Panc1 (cell line): ENCODE measurements around the gene FGFR4. TPM values are rescaled to one million over a fixed set of nuclear protein-coding genes. Genes with fewer than 3 reads are reported as not detected.

Source experiments
- ATAC-seq: fragments of 200-7000 bp; cut with Tn5 transposase; 2 replicates; pipeline ENCODE4 v1.9.1; 2020; ENCODE audit warnings: mild to moderate bottlenecking, moderate library complexity
- BruUV-seq: library from RNA; stranded (reverse); fragments of 400-500 nt; replicated peaks from 2 replicates; lab custom pipeline; 2021; lab: Mats Ljungman, UMichigan
- CTCF ChIA-PET: fragments of 300-600 bp; sonication (Branson Sonifier 250); formaldehyde crosslinking; loops from one replicate; lab custom pipeline; 2022; ENCODE audit warnings: antibody characterized with exemption; lab: Charles Lee
- POLR2A ChIA-PET: fragments of 300-600 bp; sonication (Branson Sonifier 250); formaldehyde crosslinking; loops from one replicate; lab custom pipeline; 2022; ENCODE audit warnings: antibody characterized with exemption; lab: Charles Lee
- DNase-seq: peaks from one replicate; pipeline ENCODE4 v3.0.0-alpha.2; 2010; ENCODE audit warnings: low read depth, low spot score
- H3K27ac ChIP-seq: 2 replicates; pipeline ENCODE4 v1.5.1; 2011; ENCODE audit warnings: mild to moderate bottlenecking, low read length, inconsistent platforms
- H3K27me3 ChIP-seq: fragments of 200-500 bp; sonication (Bioruptor generic); 2 replicates; pipeline ENCODE4 v1.6.0; 2014; ENCODE audit warnings: low read length, inconsistent platforms; ENCODE audit not compliant: control insufficient read depth, insufficient read depth
- H3K36me3 ChIP-seq: fragments of 200-500 bp; sonication (Bioruptor generic); 2 replicates; pipeline ENCODE4 v1.5.1; 2014; ENCODE audit warnings: inconsistent platforms, mild to moderate bottlenecking, low read length, moderate library complexity; ENCODE audit not compliant: control insufficient read depth, insufficient read depth
- H3K4me1 ChIP-seq: 2 replicates; pipeline ENCODE4 v1.5.1; 2011; ENCODE audit warnings: inconsistent platforms, mild to moderate bottlenecking, low read length, moderate library complexity; ENCODE audit not compliant: control insufficient read depth, insufficient read depth
- H3K4me3 ChIP-seq, 2 experiments: 2 replicates each; pipeline ENCODE4 v1.5.1; 2011 to 2012; ENCODE audit warnings: low read depth in 2 of 2, low read length in 2 of 2, mild to moderate bottlenecking in 2 of 2, inconsistent platforms in 1 of 2, moderate library complexity in 1 of 2
- H3K9me3 ChIP-seq: fragments of 200-500 bp; sonication (Bioruptor generic); 2 replicates; pipeline ENCODE4 v1.5.1; 2014; ENCODE audit warnings: low read depth, mild to moderate bottlenecking, inconsistent platforms, low read length, moderate library complexity; ENCODE audit not compliant: control insufficient read depth, insufficient read depth
- POLR2AphosphoS5 ChIP-seq: IDR thresholded peaks from 2 replicates; pipeline ENCODE4 v1.6.1; 2012; ENCODE audit warnings: mild to moderate bottlenecking, low read depth, low read length, moderate library complexity
- SIN3A ChIP-seq: IDR thresholded peaks from 2 replicates; pipeline ENCODE4 v1.6.1; 2012; ENCODE audit warnings: low read depth, mild to moderate bottlenecking, low read length, moderate library complexity, borderline replicate concordance; ENCODE audit not compliant: insufficient read depth
- TCF7L2 ChIP-seq: IDR thresholded peaks from 2 replicates; pipeline ENCODE4 v1.6.1; 2011; ENCODE audit warnings: mild to moderate bottlenecking, low read depth, low read length, inconsistent platforms
- in situ Hi-C: cut with HindIII; loops from 2 replicates; pipeline ENCODE4 v1.10.0; 2016; ENCODE audit warnings: low sequenced_read_pairs, low pct_unique_long_range_greater_than_20kb
- intact Hi-C: fragments of 100-400 bp; cut with micrococcal nuclease; formaldehyde crosslinking; loops from one replicate; pipeline ENCODE4 v1.10.0; 2022; ENCODE audit not compliant: unreplicated experiment
- total RNA-seq: library from RNA; stranded (reverse); gene quantifications from one replicate; pipeline ENCODE4 v1.2.1, GENCODE V29; 2021; ENCODE audit not compliant: unreplicated experiment
- TF ChIP-seq, protein P1 (sequence below): fragments of 450-650 bp; IDR thresholded peaks from 2 replicates; pipeline ENCODE4 v1.5.1; 2017; ENCODE audit warnings: mild to moderate bottlenecking
- TF ChIP-seq, protein P2 (sequence below), 2 experiments: IDR thresholded peaks; 2 replicates each; pipeline ENCODE4 v1.6.1; 2011 to 2012; ENCODE audit warnings: low read depth in 2 of 2, control low read depth in 1 of 2, low read length in 1 of 2, mild to moderate bottlenecking in 1 of 2, moderate library complexity in 1 of 2; ENCODE audit not compliant: insufficient read depth in 1 of 2

The FGFR4 gene
- total RNA-seq, 1 experiment from 2014 or later, result 7.5 TPM

DNA sequence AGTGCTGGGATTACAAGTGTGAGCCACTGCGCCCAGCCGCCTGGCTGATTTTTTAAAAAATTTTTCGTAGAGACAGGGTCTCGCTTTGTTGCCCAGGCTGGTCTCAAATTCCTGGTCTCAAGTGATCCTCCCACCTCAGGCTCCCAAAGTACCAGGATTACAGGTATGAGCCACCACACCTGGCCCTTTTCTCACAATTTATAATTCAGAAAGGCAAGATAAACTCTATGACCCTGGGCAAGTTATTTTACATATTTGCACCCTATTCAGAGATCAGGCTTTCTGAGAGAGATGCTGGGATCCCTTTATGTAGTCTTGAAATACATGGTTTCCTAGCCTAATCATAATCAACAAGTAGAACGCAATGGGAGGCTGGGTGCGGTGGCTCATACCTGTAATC is 43.6 kb upstream of the FGFR4 start:
- DNase-seq (no peak), ATAC-seq (no peak)
- in situ Hi-C loops (no loop called here), intact Hi-C loops (no loop called here)
- no peaks in the 10 kb centered on the region for H3K4me1 ChIP-seq
- TF ChIP-seq, protein P1, sequence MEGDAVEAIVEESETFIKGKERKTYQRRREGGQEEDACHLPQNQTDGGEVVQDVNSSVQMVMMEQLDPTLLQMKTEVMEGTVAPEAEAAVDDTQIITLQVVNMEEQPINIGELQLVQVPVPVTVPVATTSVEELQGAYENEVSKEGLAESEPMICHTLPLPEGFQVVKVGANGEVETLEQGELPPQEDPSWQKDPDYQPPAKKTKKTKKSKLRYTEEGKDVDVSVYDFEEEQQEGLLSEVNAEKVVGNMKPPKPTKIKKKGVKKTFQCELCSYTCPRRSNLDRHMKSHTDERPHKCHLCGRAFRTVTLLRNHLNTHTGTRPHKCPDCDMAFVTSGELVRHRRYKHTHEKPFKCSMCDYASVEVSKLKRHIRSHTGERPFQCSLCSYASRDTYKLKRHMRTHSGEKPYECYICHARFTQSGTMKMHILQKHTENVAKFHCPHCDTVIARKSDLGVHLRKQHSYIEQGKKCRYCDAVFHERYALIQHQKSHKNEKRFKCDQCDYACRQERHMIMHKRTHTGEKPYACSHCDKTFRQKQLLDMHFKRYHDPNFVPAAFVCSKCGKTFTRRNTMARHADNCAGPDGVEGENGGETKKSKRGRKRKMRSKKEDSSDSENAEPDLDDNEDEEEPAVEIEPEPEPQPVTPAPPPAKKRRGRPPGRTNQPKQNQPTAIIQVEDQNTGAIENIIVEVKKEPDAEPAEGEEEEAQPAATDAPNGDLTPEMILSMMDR, result no peak
- TF ChIP-seq SIN3A (no peak), TCF7L2 (no peak), POLR2AphosphoS5 (no peak)
- TF ChIP-seq, protein P2, sequence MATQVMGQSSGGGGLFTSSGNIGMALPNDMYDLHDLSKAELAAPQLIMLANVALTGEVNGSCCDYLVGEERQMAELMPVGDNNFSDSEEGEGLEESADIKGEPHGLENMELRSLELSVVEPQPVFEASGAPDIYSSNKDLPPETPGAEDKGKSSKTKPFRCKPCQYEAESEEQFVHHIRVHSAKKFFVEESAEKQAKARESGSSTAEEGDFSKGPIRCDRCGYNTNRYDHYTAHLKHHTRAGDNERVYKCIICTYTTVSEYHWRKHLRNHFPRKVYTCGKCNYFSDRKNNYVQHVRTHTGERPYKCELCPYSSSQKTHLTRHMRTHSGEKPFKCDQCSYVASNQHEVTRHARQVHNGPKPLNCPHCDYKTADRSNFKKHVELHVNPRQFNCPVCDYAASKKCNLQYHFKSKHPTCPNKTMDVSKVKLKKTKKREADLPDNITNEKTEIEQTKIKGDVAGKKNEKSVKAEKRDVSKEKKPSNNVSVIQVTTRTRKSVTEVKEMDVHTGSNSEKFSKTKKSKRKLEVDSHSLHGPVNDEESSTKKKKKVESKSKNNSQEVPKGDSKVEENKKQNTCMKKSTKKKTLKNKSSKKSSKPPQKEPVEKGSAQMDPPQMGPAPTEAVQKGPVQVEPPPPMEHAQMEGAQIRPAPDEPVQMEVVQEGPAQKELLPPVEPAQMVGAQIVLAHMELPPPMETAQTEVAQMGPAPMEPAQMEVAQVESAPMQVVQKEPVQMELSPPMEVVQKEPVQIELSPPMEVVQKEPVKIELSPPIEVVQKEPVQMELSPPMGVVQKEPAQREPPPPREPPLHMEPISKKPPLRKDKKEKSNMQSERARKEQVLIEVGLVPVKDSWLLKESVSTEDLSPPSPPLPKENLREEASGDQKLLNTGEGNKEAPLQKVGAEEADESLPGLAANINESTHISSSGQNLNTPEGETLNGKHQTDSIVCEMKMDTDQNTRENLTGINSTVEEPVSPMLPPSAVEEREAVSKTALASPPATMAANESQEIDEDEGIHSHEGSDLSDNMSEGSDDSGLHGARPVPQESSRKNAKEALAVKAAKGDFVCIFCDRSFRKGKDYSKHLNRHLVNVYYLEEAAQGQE (IDR thresholded peaks at IDR 0.05; ENCODE audit: insufficient read depth in 1 of 2, low read depth in 2 of 2, low read length in 1 of 2), result no peak
- H3K27ac ChIP-seq, result no peak overlapping the region
- no peak overlapping the region for H3K4me3 ChIP-seq
- ChIA-PET CTCF (no interaction called here), POLR2A (no interaction called here)
- peaks cover 2% of the 10 kb centered on the region for H3K36me3 ChIP-seq
- BruUV-seq, result no TSS peak
- no peaks in the 10 kb centered on the region for H3K9me3 ChIP-seq
- no peaks in the 10 kb centered on the region for H3K27me3 ChIP-seq

DNA sequence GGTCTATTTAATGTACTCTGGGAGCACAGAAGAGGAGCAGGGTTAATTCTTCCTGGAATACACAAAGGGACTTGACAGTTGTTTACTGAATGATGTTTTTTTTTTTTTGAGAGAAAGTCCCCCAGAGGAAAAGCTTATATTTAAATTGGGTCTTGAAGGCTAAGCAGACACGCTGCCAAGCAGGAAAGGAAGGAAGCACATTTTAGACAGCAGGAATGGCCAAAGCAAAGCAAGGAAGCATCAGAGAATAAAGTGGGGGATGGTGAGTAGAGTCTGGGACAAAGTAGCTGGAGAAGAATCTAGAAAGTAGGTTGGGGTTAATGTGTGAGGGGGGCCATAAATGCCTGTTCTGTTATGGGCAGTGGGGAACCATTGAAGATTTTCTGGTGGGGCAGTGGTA is 42.8 kb upstream of the FGFR4 start:
- POLR2A ChIA-PET, result no interaction called here
- intact Hi-C loops, result no loop called here
- TF ChIP-seq SIN3A (no peak), POLR2AphosphoS5 (no peak), TCF7L2 (no peak)
- TF ChIP-seq, protein P1, result no peak
- TF ChIP-seq, protein P2 (IDR thresholded peaks at IDR 0.05; ENCODE audit: insufficient read depth in 1 of 2, low read depth in 2 of 2, low read length in 1 of 2), result no peak

More for the DNA sequence above, 42.8 kb upstream of the FGFR4 start:
- no peak overlapping the region for H3K27ac ChIP-seq
- BruUV-seq, result no TSS peak
- H3K9me3 ChIP-seq, result no peaks in the 10 kb centered on the region
- H3K4me3 ChIP-seq, result no peak overlapping the region
- H3K27me3 ChIP-seq, result no peaks in the 10 kb centered on the region
- peaks cover 2% of the 10 kb centered on the region for H3K36me3 ChIP-seq
- no peaks in the 10 kb centered on the region for H3K4me1 ChIP-seq
- in situ Hi-C loops, result no loop called here
- ATAC-seq (no peak), DNase-seq (no peak)
- CTCF ChIA-PET, result interaction anchor here (0.7 kb wide), 1 partner anchor 26 kb away, joined by 5 read pairs; no protein-coding TSS in a partner anchor
